HCT116 (cell line): Measurements from ENCODE around the gene RNF41. TPM values are rescaled to one million over a fixed set of nuclear protein-coding genes. Genes with fewer than 3 reads are reported as not detected.

Experiments
- ATAC-seq: fragments of 200-7000 bp; cut with Tn5 transposase; 2 replicates; pipeline ENCODE4 v1.9.1; 2020; ENCODE audit warnings: mild to moderate bottlenecking, moderate library complexity
- BruUV-seq: library from RNA; stranded (reverse); fragments of 400-500 nt; replicated peaks from 2 replicates; lab custom pipeline; 2021; lab: Mats Ljungman, UMichigan
- CTCF ChIA-PET: fragments of 300-600 bp; sonication (Branson Sonifier 250); formaldehyde crosslinking; loops from one replicate; lab custom pipeline; 2021; ENCODE audit warnings: antibody characterized with exemption; lab: Charles Lee
- POLR2A ChIA-PET: fragments of 300-600, 350-600 bp; sonication (Branson Sonifier 250); formaldehyde crosslinking; loops from one replicate; lab custom pipeline; 2021; ENCODE audit warnings: antibody characterized with exemption; lab: Charles Lee
- RAD21 ChIA-PET, 2 experiments: fragments of 300-600 bp; sonication (Branson Sonifier 250); formaldehyde crosslinking; loops; one replicate each; lab custom pipeline; 2023; ENCODE audit warnings: low total read pairs in 2 of 2; ENCODE audit not compliant: uncharacterized antibody in 2 of 2, unreplicated experiment in 2 of 2, low non-redundant PET in 1 of 2; lab: Charles Lee
- DNase-seq: peaks from one replicate; pipeline ENCODE4 v3.0.0-alpha.2; 2010; ENCODE audit warnings: low read depth, low spot score
- H2AFZ ChIP-seq: fragments of 200-600 bp; shearing (Covaris generic), sonication (generic); 2 replicates; pipeline ENCODE4 v1.6.1; 2017; ENCODE audit warnings: low read depth, mixed run types, mixed read lengths, antibody characterized with exemption, low read length; ENCODE audit not compliant: poor library complexity, severe bottlenecking
- H3K27ac ChIP-seq: 2 replicates; pipeline ENCODE4 v1.5.1; 2012; ENCODE audit warnings: low read depth, low read length
- H3K27me3 ChIP-seq: fragments of 200-600 bp; sonication (generic); 2 replicates; pipeline ENCODE4 v1.6.1; 2016; ENCODE audit warnings: mixed run types, low read length, mixed read lengths; ENCODE audit not compliant: insufficient read depth
- H3K36me3 ChIP-seq, 2 experiments: fragments of 200-500 bp in 1 of 2; fragments of 200-600 bp in 1 of 2; sonication (Bioruptor generic) in 1 of 2; sonication (generic) in 1 of 2; 2 replicates each; pipeline versions ENCODE4 v1.5.1 to v1.6.1; 2014 to 2016; ENCODE audit warnings: low read length in 2 of 2, inconsistent platforms in 1 of 2, mixed read lengths in 1 of 2, mixed run types in 1 of 2; ENCODE audit not compliant: insufficient read depth in 2 of 2, control insufficient read depth in 1 of 2
- H3K4me1 ChIP-seq, 2 experiments: fragments of 200-600 bp in 1 of 2; sonication (generic) in 1 of 2; 2 replicates each; pipeline versions ENCODE4 v1.5.1 to v1.6.1; 2012 to 2017; ENCODE audit warnings: low read length in 2 of 2, inconsistent platforms in 1 of 2, mild to moderate bottlenecking in 1 of 2, mixed read lengths in 1 of 2, mixed run types in 1 of 2, moderate library complexity in 1 of 2; ENCODE audit not compliant: insufficient read depth in 2 of 2, control insufficient read depth in 1 of 2
- H3K4me2 ChIP-seq: fragments of 200-600 bp; sonication (generic); 2 replicates; pipeline ENCODE4 v1.6.1; 2017; ENCODE audit warnings: mixed run types, low read length, mixed read lengths
- H3K4me3 ChIP-seq, 2 experiments: fragments of 200-600 bp in 1 of 2; sonication (generic) in 1 of 2; replicated peaks in 1 of 2; 2 replicates each; pipeline ENCODE4 v1.5.1; 2011 to 2016; ENCODE audit warnings: low read length in 2 of 2, control low read depth in 1 of 2, low read depth in 1 of 2, mild to moderate bottlenecking in 1 of 2, mixed read lengths in 1 of 2, mixed run types in 1 of 2
- H3K79me2 ChIP-seq: fragments of 200-600 bp; sonication (generic); 2 replicates; pipeline ENCODE4 v1.6.1; 2017; ENCODE audit warnings: mild to moderate bottlenecking, mixed run types, low read length, moderate library complexity, mixed read lengths; ENCODE audit not compliant: insufficient read depth
- H3K9ac ChIP-seq: fragments of 200-600 bp; sonication (generic); 2 replicates; pipeline ENCODE4 v1.6.1; 2016; ENCODE audit warnings: low read length, mixed read lengths
- H3K9me2 ChIP-seq: fragments of 200-600 bp; sonication (generic), shearing (Covaris generic); 2 replicates; pipeline ENCODE4 v1.6.1; 2017; ENCODE audit warnings: mixed run types, mild to moderate bottlenecking, moderate library complexity; ENCODE audit not compliant: insufficient read depth
- H3K9me3 ChIP-seq, 2 experiments: fragments of 200-500 bp in 1 of 2; fragments of 200-600 bp in 1 of 2; sonication (Bioruptor generic) in 1 of 2; sonication (generic) in 1 of 2; 2 replicates each; pipeline ENCODE4 v1.6.1; 2014 to 2017; ENCODE audit warnings: low read length in 2 of 2, mixed read lengths in 2 of 2, inconsistent platforms in 1 of 2, low read depth in 1 of 2, mild to moderate bottlenecking in 1 of 2, mixed run types in 1 of 2, moderate library complexity in 1 of 2; ENCODE audit not compliant: control insufficient read depth in 1 of 2, insufficient read depth in 1 of 2
- H4K20me1 ChIP-seq: fragments of 200-600 bp; sonication (generic), shearing (Covaris generic); 2 replicates; pipeline ENCODE4 v1.6.1; 2017; ENCODE audit warnings: mixed run types, mild to moderate bottlenecking, moderate library complexity; ENCODE audit not compliant: insufficient read depth
- CEBPB ChIP-seq: IDR thresholded peaks from 2 replicates; pipeline ENCODE4 v1.6.1; 2012; ENCODE audit warnings: low read depth
- ELF1 ChIP-seq: IDR thresholded peaks from 2 replicates; pipeline ENCODE4 v1.6.1; 2012; ENCODE audit warnings: low read depth, borderline replicate concordance
- EZH2 ChIP-seq: fragments of 200-600 bp; sonication (generic); IDR thresholded peaks from 2 replicates; pipeline ENCODE4 v1.6.1; 2017; ENCODE audit warnings: antibody characterized with exemption, mixed run types
- MAX ChIP-seq: IDR thresholded peaks from 2 replicates; pipeline ENCODE4 v1.6.1; 2012
- POLR2A ChIP-seq: IDR thresholded peaks from 2 replicates; pipeline ENCODE4 v1.7.0; 2011; ENCODE audit warnings: borderline replicate concordance; ENCODE audit not compliant: insufficient read depth, insufficient read length; ENCODE audit errors: extremely low read depth
- POLR2AphosphoS5 ChIP-seq: IDR thresholded peaks from 2 replicates; pipeline ENCODE4 v1.6.1; 2011; ENCODE audit warnings: mild to moderate bottlenecking, low read depth, low read length, moderate library complexity
- ZBTB33 ChIP-seq: IDR thresholded peaks from 2 replicates; pipeline ENCODE4 v1.6.1; 2011; ENCODE audit warnings: mild to moderate bottlenecking, low read length, moderate library complexity; ENCODE audit not compliant: insufficient replicate concordance; ENCODE audit errors: extremely low read depth
- ZFX ChIP-seq: fragments of 450-650 bp; IDR thresholded peaks from 2 replicates; pipeline ENCODE4 v1.6.1; 2017
- intact Hi-C: fragments of 100-400 bp; cut with micrococcal nuclease; formaldehyde crosslinking; loops from 2 replicates; pipeline ENCODE4 v1.10.0; 2022
- total RNA-seq: library from RNA; stranded (reverse); gene quantifications from one replicate; pipeline ENCODE4 v1.2.1, GENCODE V29; 2021; ENCODE audit not compliant: unreplicated experiment

Gene RNF41
- total RNA-seq, 1 experiment from 2014 or later, result 40.6 TPM

GRCh38 chr12:56160894-56161689 is 60.6 kb downstream of the RNF41 start:
- Histone ChIP-seq H3K9ac (no peak overlapping the region), H4K20me1 (no peaks in the 10 kb centered on the region), H3K36me3 (peaks cover 50% of the 10 kb centered on the region in 2 experiments; a peak in 3 of 4 replicates), H2AFZ (no peak overlapping the region), H3K9me2 (no peaks in the 10 kb centered on the region), H3K4me1 (peaks cover 12 to 24% of the 10 kb centered on the region in 2 experiments), H3K27me3 (no peaks in the 10 kb centered on the region), H3K9me3 (no peaks in the 10 kb centered on the region), H3K4me2 (no peak overlapping the region), H3K27ac (peak overlapping the region; percentile 28), H3K79me2 (peaks cover 43% of the 10 kb centered on the region), H3K4me3 (no peak overlapping the region)
- no peak for ATAC-seq
- intact Hi-C loops, result no loop called here
- no TSS peak for BruUV-seq
- POLR2A ChIA-PET, result interaction anchor here (0.5 to 1.7 kb wide), 4 partner anchors 29 to 103 kb away, joined by 3 to 7 read pairs (median 4); partner anchors contain the start of genes ESYT1, RPL41 and ZC3H10
- DNase-seq, result no peak
- TF ChIP-seq EZH2, result no peak
- no peak for TF ChIP-seq ELF1
- no peak for TF ChIP-seq CEBPB
- RAD21 ChIA-PET, result no interaction called here
- CTCF ChIA-PET, result interaction anchor here (0.9 kb wide), 1 partner anchor 29 kb away, joined by 3 read pairs; no protein-coding TSS in a partner anchor

GRCh38 chr12:56160193-56160763 is 61.4 kb downstream of the RNF41 start:
- no TSS peak for BruUV-seq
- H4K20me1 ChIP-seq, result no peaks in the 10 kb centered on the region
- peaks cover 45 to 50% of the 10 kb centered on the region in 2 experiments; a peak in 3 of 4 replicates for H3K36me3 ChIP-seq

More at GRCh38 chr12:56160193-56160763, 61.4 kb downstream of the RNF41 start:
- H3K4me1 ChIP-seq, result peaks cover 12 to 24% of the 10 kb centered on the region in 2 experiments
- RAD21 ChIA-PET, result no interaction called here
- peak overlapping the region; percentile 96; the same call in 1 of the 2 replicates for H3K4me2 ChIP-seq
- intact Hi-C loops, result no loop called here
- peak overlapping the region; percentile 85 for H3K27ac ChIP-seq
- no peak for ATAC-seq
- H3K27me3 ChIP-seq, result no peaks in the 10 kb centered on the region
- no peak overlapping the region for H3K9ac ChIP-seq
- POLR2A ChIA-PET, result interaction anchor here (1.7 kb wide), 1 partner anchor 43 kb away, joined by 7 read pairs; the partner anchor contains the start of genes RPL41 and ZC3H10
- DNase-seq, result no peak
- H3K9me2 ChIP-seq, result no peaks in the 10 kb centered on the region
- H3K9me3 ChIP-seq, result no peaks in the 10 kb centered on the region
- CTCF ChIA-PET, result interaction anchor here (0.9 kb wide), 1 partner anchor 30 kb away, joined by 3 read pairs; no protein-coding TSS in a partner anchor
- H3K4me3 ChIP-seq, result no peak overlapping the region
- peaks cover 43% of the 10 kb centered on the region for H3K79me2 ChIP-seq
- TF ChIP-seq POLR2AphosphoS5 (peak; percentile 45; the same call in 1 of the 2 replicates), POLR2A (no peak), ZBTB33 (no peak), ZFX (no peak), MAX (no peak)
- H2AFZ ChIP-seq, result no peak overlapping the region
